Sigmoid colon (tissue), 7 donors: Measurements from ENCODE around the gene ERCC5. TPM values are rescaled to one million over a fixed set of nuclear protein-coding genes. Genes with fewer than 3 reads are reported as not detected.

Source experiments
- DNase-seq: peaks from one replicate; pipeline ENCODE4 v3.0.0-alpha.2; 2019
- H3K27ac ChIP-seq, 4 donors: fragments of 200-600 bp; sonication (generic); one replicate each; pipeline ENCODE4 v1.5.1; 2016 to 2019; ENCODE audit warnings: mild to moderate bottlenecking in 1 of 4
- H3K27me3 ChIP-seq, 3 donors: fragments of 200-600 bp; sonication (generic); one replicate each; pipeline ENCODE4 v1.5.1; 2019; ENCODE audit warnings: mild to moderate bottlenecking in 1 of 3
- H3K36me3 ChIP-seq, 4 donors: fragments of 200-600 bp; sonication (generic); one replicate each; pipeline ENCODE4 v1.5.1; 2016 to 2019
- H3K4me1 ChIP-seq, 4 donors: fragments of 200-600 bp; sonication (generic); one replicate each; pipeline ENCODE4 v1.5.1; 2017 to 2019
- H3K4me3 ChIP-seq, 4 donors: fragments of 200-600 bp; sonication (generic); one replicate each; pipeline ENCODE4 v1.5.1; 2017 to 2019; ENCODE audit warnings: mild to moderate bottlenecking in 2 of 4, moderate library complexity in 1 of 4
- H3K9me3 ChIP-seq, 4 donors: fragments of 200-600 bp in 3 of 4; sonication (generic) in 3 of 4; one replicate each; pipeline versions ENCODE4 v1.5.1 to v1.6.1; 2013 to 2019
- EP300 ChIP-seq, 4 donors: sonication (generic); formaldehyde crosslinking; IDR thresholded peaks; one replicate each; pipeline ENCODE4 v1.6.1; 2017; ENCODE audit warnings: antibody characterized with exemption in 4 of 4
- POLR2A ChIP-seq, 2 donors: fragments of 450-650 bp; IDR thresholded peaks; one replicate each; pipeline ENCODE4 v1.6.1; 2016; ENCODE audit warnings: antibody characterized with exemption in 2 of 2, mild to moderate bottlenecking in 2 of 2, moderate library complexity in 2 of 2
- POLR2AphosphoS5 ChIP-seq, 4 donors: sonication (generic); formaldehyde crosslinking; IDR thresholded peaks; one replicate each; pipeline ENCODE4 v1.6.1; 2017; ENCODE audit warnings: antibody characterized with exemption in 4 of 4
- WGBS, 2 donors: extraction: QIAGEN DNeasy Blood & Tissue Kit; methylation state at CpG; one replicate each; pipeline ENCODE4 v1.1.7; 2013; 5-methylcytosine and 5-hydroxymethylcytosine counted together
- intact Hi-C: fragments of 100-400 bp; cut with DNase I; formaldehyde crosslinking; loops from one replicate; pipeline ENCODE4 v1.15.1; 2023
- polyA plus RNA-seq, 3 donors: library from polyadenylated mRNA; stranded (reverse); fragments of 200-250 nt; gene quantifications; one replicate each; pipeline ENCODE4 v1.2.3, GENCODE V29; 2013
- total RNA-seq, 4 donors: library from RNA; depleted of rRNA; stranded (reverse); fragments of >200 nt; gene quantifications; one replicate each; pipeline ENCODE4 v1.1.0, GENCODE V29; 2016
- TF ChIP-seq, protein P1 (sequence below), 4 experiments: fragments of 450-650 bp in 3 of 4; fragments of 200-600 bp in 1 of 4; IDR thresholded peaks; one replicate each; pipeline ENCODE4 v1.5.1; 2016 to 2019; ENCODE audit warnings: antibody characterized with exemption in 4 of 4, mild to moderate bottlenecking in 3 of 4, moderate library complexity in 2 of 4
- donor health status: healthy with polysubstance abuse.
- donor health status: Bipolar disorder and iron deficiency.
- donor health status: healthy.

The ERCC5 gene
- total RNA-seq (10 to 100 TPM; 30.7 to 68.5 (median 63.3) TPM), polyA plus RNA-seq (10 to 100 TPM; 38.8 to 51.2 (median 45.0) TPM)

DNA sequence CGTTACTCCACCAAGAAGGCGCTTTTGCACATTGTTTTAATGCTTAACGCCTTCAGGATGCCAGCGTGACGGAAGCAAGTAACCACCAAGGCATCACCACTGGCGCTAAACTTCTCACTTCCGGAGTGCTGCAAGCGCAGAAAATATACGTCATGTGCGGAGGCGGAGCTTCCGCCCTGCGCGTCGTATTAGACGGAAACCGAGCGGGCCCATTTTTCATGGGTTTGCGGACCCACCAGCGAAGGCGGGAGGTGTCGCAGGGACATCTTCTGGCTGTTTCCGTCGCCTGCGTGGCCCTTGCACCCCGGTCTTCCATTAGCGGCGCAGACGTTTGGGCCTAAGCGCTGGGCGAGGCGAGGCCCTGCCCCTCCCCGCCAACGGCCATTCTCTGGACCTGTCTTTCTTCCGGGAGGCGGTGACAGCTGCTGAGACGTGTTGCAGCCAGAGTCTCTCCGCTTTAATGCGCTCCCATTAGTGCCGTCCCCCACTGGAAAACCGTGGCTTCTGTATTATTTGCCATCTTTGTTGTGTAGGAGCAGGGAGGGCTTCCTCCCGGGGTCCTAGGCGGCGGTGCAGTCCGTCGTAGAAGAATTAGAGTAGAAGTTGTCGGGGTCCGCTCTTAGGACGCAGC lies at the start of gene ERCC5:
ERCC5 (plus strand) TSS at position 403 of the 631 bp plus-strand sequence. CDS start 235 bp downstream, outside the sequence.
- DNase-seq, result peak; percentile 97
- peak in 1 of 4 donors; percentile 78 for TF ChIP-seq EP300 (IDR thresholded peaks at IDR 0.05)
- TF ChIP-seq, protein P1, sequence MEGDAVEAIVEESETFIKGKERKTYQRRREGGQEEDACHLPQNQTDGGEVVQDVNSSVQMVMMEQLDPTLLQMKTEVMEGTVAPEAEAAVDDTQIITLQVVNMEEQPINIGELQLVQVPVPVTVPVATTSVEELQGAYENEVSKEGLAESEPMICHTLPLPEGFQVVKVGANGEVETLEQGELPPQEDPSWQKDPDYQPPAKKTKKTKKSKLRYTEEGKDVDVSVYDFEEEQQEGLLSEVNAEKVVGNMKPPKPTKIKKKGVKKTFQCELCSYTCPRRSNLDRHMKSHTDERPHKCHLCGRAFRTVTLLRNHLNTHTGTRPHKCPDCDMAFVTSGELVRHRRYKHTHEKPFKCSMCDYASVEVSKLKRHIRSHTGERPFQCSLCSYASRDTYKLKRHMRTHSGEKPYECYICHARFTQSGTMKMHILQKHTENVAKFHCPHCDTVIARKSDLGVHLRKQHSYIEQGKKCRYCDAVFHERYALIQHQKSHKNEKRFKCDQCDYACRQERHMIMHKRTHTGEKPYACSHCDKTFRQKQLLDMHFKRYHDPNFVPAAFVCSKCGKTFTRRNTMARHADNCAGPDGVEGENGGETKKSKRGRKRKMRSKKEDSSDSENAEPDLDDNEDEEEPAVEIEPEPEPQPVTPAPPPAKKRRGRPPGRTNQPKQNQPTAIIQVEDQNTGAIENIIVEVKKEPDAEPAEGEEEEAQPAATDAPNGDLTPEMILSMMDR (IDR thresholded peaks at IDR 0.05), result no peak
- TF ChIP-seq POLR2AphosphoS5 (IDR thresholded peaks at IDR 0.05), result peak; percentile 91 to 97 (median 94)
- TF ChIP-seq POLR2A (IDR thresholded peaks at IDR 0.05), result peak in 1 of 2 donors; percentile 65
- no peaks in the 10 kb centered on the region for H3K9me3 ChIP-seq
- peak within 1 kb of the TSS; percentile 94 to 98 (median 96) for H3K27ac ChIP-seq
- H3K4me1 ChIP-seq, result peaks cover 0 to 31% (median 20%) of the 10 kb centered on the region in 4 donors
- peaks cover 0 to 5% (median 0%) of the 10 kb centered on the region in 4 donors for H3K36me3 ChIP-seq
- intact Hi-C loops, result loop anchor here (1.0 to 5.0 kb wide), 4 partner anchors 47 to 453 kb away; partner anchors contain the start of genes BIVM, POGLUT2, TEX30 and TPP2
- peak within 1 kb of the TSS; percentile 72 to 87 (median 78) for H3K4me3 ChIP-seq
- H3K27me3 ChIP-seq, result no peaks in the 10 kb centered on the region
- WGBS, 2 donors, result 0% methylated on average over 49 of the region's 49 CpGs

DNA sequence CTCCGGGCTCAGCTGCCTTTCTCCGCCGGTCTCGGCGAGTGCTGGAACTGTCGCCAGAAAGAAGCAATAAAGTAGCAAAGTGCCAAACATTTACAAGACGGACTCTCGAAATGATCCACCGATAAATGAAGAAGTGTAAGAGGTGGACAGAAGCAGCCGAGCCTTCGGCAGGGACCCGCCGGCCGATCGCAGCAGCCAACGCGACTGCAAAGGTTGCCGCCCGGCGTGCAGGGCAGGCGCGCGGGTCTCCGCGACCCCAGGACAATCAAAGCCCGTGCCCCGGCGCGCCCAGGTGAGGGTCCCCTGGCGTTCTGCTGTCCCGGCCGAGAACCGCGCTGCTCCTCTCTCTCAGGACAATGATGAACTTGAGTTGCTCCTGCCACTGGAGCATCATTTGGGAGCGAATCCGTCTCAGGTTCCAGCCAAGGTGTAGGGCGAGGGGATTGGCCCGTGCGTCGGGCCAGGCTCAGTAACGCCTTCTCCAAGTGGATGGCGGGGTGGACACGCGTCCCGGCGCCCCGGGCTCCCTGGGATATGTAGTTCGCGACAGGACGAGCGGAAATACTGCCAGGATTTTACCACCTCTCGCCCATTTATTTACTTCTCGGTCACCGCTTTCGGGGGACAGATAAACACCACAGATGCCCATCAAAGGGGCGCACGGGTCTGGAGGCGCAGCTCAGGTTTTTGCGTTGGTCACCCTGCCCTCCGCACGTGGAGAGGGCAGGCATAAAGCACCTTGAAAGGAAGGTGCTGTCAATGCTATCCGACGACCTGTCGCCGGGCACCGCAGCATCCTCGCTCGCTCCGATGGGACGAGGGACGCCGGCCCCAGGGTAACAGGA lies 47.0 kb upstream of the ERCC5 start, which contains the start of the genes BIVM and POGLUT2:
BIVM (plus strand) TSS at position 539 of the 845 bp plus-strand sequence. CDS start 8,149 bp downstream, outside the sequence.
POGLUT2 (minus strand) TSS at position 396 of the 845 bp plus-strand sequence; CDS start at position 90, 306 bp downstream.
- Histone ChIP-seq H3K27me3 (no peaks in the 10 kb centered on the region), H3K4me1 (peaks cover 0 to 33% (median 23%) of the 10 kb centered on the region in 4 donors), H3K4me3 (peak within 1 kb of the TSS; percentile 75 to 91 (median 86)), H3K9me3 (no peaks in the 10 kb centered on the region), H3K27ac (peak within 1 kb of the TSS; percentile 84 to 90 (median 84)), H3K36me3 (peaks cover 0 to 8% (median 0%) of the 10 kb centered on the region in 4 donors)
- peak; percentile 96 for DNase-seq
- no peak for TF ChIP-seq EP300 (IDR thresholded peaks at IDR 0.05)
- TF ChIP-seq POLR2AphosphoS5 (IDR thresholded peaks at IDR 0.05), result peak in 3 of 4 donors; percentile 31 to 72 (median 52)
- WGBS, 2 donors, result 0% methylated on average over 72 of the region's 72 CpGs
- intact Hi-C loops, result loop anchor here (1.0 to 2.0 kb wide), 3 partner anchors 26 to 206 kb away; partner anchors contain the start of genes ERCC5 and TEX30

DNA sequence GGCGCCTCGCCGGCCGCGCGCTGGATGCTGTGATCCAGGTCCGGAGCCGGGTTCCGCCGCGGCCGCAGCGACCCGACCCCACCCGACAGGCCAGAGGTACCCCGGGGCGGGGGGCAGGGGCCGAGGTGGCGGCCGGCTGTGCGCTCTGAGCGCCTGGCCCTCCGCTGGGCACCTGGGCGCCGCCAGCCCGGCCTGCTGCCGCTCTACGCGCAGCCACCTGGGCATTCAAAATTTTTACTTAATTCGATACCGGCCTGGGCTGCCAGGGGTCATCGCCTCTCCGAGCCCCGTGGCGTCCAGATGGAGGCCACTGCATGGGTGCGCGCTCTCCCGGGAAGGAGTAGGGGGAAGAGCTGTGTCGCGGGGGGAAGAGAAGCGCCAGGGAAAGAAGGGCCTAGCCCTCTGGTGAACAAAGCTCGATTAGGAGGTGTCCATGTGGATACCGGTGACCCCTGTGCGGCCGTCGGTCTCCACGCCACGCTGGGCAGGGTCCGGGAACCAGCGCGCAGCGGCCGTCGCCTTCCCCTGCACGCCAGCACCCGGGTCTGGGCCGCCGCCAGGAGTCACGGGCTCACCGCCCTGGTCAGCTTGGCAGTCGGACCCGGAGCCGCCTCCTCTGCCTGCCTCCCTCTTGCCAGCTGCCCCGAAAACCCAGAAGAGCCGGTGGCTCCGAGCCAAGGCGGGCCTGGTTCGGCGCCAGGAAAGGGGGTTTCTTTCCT lies 46.2 kb upstream of the ERCC5 start:
- H3K36me3 ChIP-seq, result peaks cover 0 to under 1% (median 0%) of the 10 kb centered on the region in 4 donors
- no peaks in the 10 kb centered on the region for H3K27me3 ChIP-seq
- peaks cover 0 to 33% (median 23%) of the 10 kb centered on the region in 4 donors for H3K4me1 ChIP-seq
- H3K27ac ChIP-seq, result peak overlapping the region; percentile 84 to 90 (median 84)
- TF ChIP-seq POLR2AphosphoS5 (IDR thresholded peaks at IDR 0.05), result no peak
- no peak for TF ChIP-seq EP300 (IDR thresholded peaks at IDR 0.05)
- TF ChIP-seq, protein P1 (IDR thresholded peaks at IDR 0.05), result no peak
- TF ChIP-seq POLR2A (IDR thresholded peaks at IDR 0.05), result no peak
- no peaks in the 10 kb centered on the region for H3K9me3 ChIP-seq
- peak; percentile 69 for DNase-seq
- intact Hi-C loops, result loop anchor here (1.0 to 10.0 kb wide), 4 partner anchors 26 to 207 kb away; partner anchors contain the start of genes ERCC5 and TEX30
- WGBS, 2 donors, result 0 to 1% methylated on average over 69 of the region's 69 CpGs
- peak overlapping the region; percentile 75 to 91 (median 86) for H3K4me3 ChIP-seq

DNA sequence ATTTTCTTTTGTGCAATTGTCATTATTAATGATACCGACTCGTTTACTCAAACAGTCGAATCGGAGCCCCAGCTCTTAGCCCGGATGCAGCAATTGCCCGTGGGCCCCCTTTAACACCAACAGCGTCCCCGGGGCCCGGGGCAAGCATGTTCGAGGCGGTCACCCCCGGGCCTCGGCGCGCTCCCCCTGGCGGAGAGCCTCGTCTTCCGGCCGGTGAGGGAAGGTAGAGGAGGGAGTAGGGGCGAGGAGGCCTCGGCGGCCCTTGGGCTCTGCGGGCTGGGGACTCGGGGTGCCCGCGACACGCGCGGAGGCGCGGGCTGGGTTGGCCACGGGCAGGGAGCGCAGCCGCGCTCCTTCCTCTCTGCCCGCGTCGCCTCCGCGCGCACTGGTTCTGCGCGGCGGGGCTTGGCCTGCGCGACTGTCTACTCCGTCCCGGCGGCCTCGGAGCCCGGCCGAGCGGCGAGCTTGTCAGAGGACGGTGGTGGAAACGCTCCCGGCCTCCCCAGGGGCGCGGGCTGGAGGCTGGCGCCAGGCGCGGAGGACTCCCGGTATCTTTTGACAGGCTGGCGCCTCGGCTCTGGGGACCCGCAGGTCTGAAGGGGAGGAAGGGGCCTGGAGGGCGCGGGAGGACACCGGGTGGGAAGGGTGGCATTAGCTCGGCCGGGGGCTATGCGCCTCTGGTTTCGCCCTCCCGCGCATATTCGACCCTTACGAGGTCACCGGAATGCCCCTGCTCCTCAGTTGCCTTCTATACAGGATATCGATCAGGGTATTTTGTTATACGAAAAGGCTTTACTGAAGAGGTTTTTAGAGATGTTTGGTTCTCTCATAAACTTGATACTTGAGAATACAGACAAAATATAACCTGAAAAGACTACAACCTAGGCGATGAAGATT lies 45.4 kb upstream of the ERCC5 start:
- Histone ChIP-seq H3K36me3 (no peaks in the 10 kb centered on the region), H3K27ac (peak overlapping the region; percentile 84 to 90 (median 84)), H3K9me3 (no peaks in the 10 kb centered on the region), H3K4me1 (peaks cover 0 to 33% (median 23%) of the 10 kb centered on the region in 4 donors), H3K27me3 (no peaks in the 10 kb centered on the region), H3K4me3 (peak overlapping the region; percentile 75 to 91 (median 86))
- WGBS, 2 donors, result 1% methylated on average over 81 of the region's 81 CpGs
- TF ChIP-seq, protein P1 (IDR thresholded peaks at IDR 0.05), result peak; percentile 49 to 68 (median 58)
- TF ChIP-seq POLR2AphosphoS5 (IDR thresholded peaks at IDR 0.05), result peak in 2 of 4 donors; percentile 40 to 42
- TF ChIP-seq EP300 (IDR thresholded peaks at IDR 0.05), result no peak
- DNase-seq, result peak; percentile 89
- intact Hi-C loops, result loop anchor here (10.0 kb wide), 1 partner anchor 146 kb away; no protein-coding TSS in a partner anchor
